Epithelial cell of proximal tubule (primary cell): ENCODE measurements around the gene NUP210. TPM values are rescaled to one million over a fixed set of nuclear protein-coding genes. Genes with fewer than 3 reads are reported as not detected.

ENCODE experiments used
- DNase-seq: peaks from one replicate; pipeline ENCODE4 v3.0.0-alpha.2; 2011; ENCODE audit warnings: low read depth
- H3K4me3 ChIP-seq: 2 replicates; pipeline ENCODE4 v1.5.1; 2011; ENCODE audit warnings: low read depth, mild to moderate bottlenecking, low read length
- total RNA-seq: library from RNA; depleted of rRNA; stranded (reverse); fragments of >200 nt; gene quantifications from 2 replicates; pipeline ENCODE4 v1.2.3, GENCODE V29; 2015
- TF ChIP-seq, protein P1 (sequence below): conservative IDR thresholded peaks from 2 replicates; pipeline ENCODE4 v1.5.1; 2012; ENCODE audit warnings: low read depth, mild to moderate bottlenecking, low read length

Gene NUP210
- total RNA-seq, 1 donor from 2014 or later = 40.1 TPM

DNA sequence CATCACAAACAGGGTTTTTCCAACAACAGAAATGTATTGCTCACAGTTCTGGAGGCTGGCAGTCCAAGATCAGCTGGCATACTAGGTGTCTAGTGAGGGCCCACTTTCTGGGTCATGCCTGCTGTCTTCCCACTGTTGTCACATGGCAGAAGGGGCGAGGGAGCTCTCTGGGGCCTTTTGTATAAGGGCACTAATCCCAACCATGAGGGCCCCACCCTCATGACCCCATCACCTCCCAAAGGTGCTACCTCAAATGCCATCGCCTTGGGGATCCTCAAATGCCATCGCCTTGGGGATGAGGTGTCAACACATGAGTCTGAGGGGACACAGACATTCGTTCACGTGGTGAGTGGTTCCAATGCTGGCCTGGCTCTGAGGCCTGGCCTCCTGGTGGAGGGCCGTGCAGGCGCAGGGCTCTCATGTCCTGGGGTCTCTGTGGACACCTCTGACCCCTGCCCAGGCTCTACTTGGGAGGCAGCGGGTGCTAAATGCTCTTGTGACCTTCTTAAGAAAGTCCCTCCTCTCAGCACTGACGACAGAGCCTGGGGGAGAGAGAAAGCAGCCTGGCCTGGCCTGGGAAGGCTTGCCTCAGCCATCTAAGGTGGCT, 16.8 kb downstream of the NUP210 start:
- DNase-seq = no peak
- TF ChIP-seq, protein P1, sequence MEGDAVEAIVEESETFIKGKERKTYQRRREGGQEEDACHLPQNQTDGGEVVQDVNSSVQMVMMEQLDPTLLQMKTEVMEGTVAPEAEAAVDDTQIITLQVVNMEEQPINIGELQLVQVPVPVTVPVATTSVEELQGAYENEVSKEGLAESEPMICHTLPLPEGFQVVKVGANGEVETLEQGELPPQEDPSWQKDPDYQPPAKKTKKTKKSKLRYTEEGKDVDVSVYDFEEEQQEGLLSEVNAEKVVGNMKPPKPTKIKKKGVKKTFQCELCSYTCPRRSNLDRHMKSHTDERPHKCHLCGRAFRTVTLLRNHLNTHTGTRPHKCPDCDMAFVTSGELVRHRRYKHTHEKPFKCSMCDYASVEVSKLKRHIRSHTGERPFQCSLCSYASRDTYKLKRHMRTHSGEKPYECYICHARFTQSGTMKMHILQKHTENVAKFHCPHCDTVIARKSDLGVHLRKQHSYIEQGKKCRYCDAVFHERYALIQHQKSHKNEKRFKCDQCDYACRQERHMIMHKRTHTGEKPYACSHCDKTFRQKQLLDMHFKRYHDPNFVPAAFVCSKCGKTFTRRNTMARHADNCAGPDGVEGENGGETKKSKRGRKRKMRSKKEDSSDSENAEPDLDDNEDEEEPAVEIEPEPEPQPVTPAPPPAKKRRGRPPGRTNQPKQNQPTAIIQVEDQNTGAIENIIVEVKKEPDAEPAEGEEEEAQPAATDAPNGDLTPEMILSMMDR = no peak
- H3K4me3 ChIP-seq = no peak overlapping the region

DNA sequence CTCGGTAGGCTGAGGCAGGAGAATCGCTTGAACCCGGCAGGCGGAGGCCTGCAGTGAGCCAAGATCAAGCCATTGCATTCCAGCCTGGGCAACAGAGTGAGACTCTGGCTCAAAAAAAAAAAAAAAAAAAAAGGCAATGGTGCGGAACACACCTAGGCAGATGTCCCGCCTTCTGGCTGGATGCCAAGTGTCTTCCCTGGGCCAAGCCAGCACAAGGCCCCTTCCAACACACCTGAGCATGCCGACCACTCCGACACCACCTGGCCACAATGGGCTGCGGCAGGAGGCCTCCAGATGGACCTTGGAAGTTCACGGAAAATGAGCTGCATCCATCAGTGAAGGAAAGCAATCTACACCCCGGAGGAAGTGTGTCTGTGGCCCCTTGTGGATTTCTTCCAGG, 19.0 kb downstream of the NUP210 start:
- no peak for DNase-seq

DNA sequence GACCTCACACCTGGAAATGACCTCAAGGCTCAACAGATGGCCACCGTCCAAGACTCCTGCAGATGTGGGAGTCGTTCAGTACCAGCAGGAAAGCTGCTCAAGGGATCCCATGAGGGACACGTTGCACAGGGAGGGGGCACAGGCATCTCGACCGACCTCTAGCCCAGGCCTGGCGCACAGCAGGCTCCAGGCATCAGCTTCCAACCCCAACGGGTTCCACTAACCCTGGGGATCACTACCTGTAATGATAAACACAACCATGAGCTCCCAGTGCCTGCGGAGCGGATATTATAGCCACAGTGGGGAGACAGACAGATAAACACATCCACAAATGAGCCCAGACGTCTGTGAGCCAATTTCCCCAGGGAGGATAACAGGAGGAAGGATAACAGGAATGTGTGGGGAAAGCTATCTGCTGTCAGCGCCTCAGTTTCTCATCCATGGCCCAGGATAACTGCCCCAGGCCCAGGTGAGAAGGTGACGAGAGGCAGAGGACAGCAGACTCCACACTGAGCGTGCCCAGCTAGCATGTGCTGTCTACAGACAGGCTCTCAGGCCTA, 19.9 kb downstream of the NUP210 start:
- TF ChIP-seq, protein P1 = no peak
- no peak overlapping the region for H3K4me3 ChIP-seq
- DNase-seq = no peak

More for the DNA sequence above, 19.0 kb downstream of the NUP210 start:
- TF ChIP-seq, protein P1 = no peak
- H3K4me3 ChIP-seq = no peak overlapping the region

DNA sequence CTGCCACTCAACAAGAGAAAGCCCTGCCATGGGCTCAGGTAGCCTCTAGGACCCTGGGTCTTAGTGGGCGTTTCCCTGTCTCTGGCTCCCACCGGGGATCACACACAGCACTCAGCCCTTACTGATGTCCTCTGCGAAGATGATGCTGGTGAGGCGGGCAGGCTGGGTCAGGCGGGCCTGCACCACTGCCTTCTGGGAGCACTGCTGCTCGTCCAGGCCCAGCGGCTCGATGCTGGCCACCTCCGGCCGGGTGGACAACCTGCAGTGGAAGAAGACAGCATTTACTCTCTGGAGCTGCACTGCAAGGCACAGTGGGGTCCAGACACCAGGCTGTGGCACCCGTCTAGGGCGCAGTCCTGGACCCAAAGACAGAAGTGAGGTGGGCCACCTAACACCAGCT, 20.5 kb downstream of the NUP210 start:
- TF ChIP-seq, protein P1 = no peak
- DNase-seq = no peak
- H3K4me3 ChIP-seq = no peak overlapping the region

DNA sequence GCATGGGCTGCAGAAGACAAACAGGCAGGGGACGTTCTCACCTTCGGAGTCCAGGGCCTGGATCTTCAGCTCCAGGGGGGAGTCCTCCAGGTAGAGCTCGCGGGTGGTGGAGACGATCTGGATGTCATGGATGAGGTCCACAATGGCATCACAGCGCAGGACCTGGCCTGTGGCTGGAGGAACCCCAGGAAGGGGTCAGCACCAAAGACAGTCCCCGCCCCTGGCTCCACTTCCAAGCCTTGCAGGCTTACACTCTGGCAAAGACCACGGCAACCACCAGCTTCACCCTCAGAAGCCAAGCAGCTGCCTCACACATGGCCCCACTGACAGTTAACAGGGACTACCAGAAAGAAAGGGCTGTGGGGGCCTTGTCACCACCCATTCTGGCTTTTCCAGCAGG, 22.8 kb downstream of the NUP210 start:
- DNase-seq = no peak
- H3K4me3 ChIP-seq = no peak overlapping the region
- TF ChIP-seq, protein P1 = no peak

DNA sequence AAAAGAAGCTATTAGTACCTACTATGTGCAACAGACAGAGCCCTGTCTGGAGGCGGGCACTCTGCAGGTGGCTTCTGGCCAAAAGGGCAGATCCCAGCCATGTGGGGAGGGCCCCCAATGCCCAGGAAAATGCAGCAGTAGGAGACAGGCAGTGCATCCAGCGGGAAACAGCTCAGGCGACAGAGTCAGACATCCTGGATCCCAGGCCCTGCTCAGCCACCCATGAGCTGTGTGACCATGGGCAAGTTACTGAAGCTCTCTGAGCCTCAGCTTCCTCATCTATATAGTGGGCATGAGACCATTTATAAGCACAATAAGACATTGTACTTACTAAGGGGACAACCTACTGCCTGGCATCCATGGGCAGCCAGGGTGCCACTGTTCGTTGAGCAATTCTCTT, 25.8 kb downstream of the NUP210 start:
- no peak for DNase-seq
- TF ChIP-seq, protein P1 = no peak
- no peak overlapping the region for H3K4me3 ChIP-seq
